Femur (tissue), 1 donor: Measurements from ENCODE around the gene WDR18.

Experiments used
- DNase-seq: peaks from one replicate; pipeline ENCODE4 v3.0.0-alpha.2; 2017

WDR18 gene

DNA sequence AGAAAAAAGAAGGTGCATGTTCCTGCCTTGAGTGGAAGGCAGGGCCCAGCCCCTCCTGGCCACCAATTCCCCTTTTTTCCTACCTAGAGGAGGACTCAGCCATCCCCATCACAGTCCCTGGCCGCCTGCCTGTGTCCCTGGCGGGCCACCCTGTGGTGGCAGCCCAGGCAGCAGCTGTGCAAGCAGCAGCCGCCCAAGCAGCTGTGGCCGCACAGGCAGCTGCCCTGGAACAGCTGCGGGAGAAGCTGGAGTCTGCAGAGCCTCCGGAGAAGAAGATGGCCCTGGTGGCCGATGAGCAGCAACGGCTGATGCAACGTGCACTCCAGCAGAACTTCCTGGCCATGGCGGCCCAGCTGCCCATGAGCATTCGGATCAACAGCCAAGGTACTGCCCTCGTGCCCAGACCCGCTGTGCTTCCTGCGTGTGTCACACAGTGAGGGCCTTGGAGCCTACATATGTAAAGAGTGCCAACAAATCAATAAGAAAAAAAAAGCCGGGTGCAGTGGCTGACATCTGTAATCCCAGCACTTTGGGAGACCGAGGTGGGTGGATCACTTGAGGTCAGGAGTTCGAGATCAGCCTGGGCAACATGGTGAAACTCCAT lies 17.6 kb upstream of the WDR18 start:
- no peak for DNase-seq

DNA sequence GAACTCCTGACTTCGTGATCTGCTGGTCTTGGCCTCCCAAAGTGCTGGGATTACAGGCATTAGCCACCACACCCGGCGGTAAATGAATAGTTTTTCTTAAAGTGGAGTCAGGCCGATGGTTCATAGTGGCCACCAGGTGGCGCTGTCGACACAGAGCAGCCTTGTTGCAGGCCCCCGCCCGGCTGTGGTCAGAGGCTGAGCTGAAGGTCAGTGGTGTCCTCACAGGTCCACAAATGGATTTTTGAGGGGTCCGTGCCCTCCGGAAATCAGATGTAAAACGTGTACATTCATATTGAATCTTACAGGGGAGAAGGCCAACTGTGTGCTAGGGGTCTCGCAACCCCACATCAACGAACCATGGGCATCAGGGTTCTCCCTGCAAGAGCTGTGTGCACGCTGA lies 13.4 kb upstream of the WDR18 start:
- DNase-seq, result peak; percentile 16

DNA sequence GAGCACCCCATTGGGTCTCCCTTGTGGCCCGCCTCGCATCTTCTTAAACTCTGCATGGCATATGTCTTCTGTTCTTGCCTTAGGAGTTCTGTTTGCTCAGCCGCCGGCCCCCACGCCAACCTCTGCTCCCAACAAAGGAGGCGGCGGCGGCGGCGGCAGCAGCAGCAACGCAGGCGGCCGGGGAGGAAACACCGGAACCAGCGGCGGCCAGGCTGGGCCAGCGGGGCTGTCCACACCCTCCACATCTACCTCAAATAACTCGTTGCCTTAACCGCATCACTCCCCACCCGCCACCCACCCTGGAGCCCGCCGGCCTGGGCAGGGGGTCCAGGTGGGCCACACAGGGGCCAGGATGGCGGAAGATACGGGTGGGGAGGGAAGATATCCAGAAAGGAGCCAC lies 12.3 kb upstream of the WDR18 start:
- DNase-seq, result peak; percentile 12

DNA sequence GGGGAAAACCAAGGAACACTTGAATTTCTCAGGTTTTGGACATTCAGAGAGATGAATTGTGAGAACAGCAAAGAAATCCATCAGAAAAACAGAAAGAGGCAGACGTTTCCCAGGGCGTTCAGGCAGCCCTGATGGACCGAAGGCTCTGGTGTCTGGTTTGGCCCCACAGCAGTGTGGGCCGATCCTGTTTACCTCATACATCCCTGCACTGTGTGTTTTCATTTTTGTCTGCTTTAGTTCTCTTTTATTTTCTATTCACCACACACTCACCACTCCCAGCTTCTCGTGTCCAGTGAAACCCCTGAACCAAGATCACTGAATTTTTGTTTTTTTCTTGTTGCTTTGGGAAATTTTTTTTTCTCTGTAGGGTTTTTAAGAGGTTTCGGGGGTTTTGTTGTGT lies 11.9 kb upstream of the WDR18 start:
- no peak for DNase-seq

DNA sequence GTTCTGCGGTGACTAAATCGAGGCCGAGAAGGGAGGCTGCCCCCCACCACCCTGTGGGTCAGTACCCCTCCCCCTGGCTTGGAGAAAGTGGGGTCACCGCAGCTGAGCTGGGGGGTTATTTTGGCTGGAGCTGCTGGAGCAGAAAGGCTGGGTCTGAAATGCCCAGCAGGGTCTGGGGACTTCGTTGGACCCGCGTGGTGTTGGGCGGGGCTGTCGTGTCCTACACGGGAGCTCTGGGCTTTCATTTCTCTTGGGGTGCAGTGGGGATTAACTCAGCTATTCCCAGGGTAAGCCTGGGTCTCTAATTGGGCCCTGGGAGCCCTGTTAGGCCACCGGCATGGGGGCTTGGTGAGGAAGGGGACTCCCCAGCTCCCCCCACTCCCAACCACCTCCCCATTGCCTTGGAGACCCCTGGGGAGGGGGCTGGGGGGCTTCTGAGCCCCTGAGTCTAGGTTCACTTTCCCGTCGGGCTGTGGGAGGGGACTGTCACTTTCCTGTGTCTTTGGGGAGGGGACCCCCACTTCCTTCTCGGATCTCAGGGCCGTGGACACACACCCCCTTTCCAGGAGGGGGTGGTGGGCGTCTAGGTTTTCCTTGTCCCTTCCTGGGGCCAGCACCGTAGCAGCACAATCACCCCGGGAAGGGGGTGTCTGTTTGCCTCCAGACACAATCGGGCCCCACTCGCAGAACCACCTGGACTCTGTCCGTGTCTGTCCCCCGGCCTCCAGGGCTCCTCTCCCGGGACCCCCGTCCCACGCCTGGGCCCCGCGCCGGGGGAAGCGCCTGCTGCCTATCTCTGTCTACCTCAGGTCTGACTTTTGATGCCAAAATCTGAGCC lies 10.2 kb upstream of the WDR18 start:
- no peak for DNase-seq

DNA sequence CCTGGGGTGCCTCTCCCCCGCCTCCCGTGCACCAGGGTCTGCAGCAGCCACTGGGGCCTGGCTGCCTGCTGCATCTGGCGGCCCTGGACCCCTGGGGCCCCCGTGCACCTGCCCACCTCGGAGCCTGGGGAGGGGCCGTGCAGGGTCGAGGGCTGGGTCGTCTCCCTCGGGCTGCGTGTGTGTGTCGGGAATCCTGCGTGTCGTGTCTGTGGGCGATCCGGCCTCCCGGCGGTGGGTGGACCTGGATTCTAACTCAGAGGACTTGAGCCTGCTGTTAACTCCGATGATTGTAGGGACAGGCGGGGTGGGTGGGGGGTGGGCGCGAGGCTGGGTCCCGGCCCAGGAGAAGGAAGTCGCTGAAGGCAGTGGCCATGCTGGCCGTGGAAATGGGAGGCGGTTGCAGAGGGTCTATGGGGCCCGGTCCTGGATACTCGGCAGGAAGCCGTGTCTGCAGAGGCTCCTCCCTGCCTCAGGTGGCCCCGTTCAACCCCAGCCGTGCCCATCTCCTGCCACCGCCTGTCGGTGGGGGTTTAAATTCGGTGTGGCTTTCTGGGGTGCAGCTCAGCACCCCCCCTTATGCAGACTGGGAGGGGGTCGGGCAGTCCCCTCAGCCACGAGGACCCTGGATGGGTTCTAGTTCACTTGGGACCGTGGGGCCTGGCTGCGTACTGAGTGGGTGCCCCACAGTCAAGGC lies 9.4 kb upstream of the WDR18 start:
- DNase-seq, result no peak

DNA sequence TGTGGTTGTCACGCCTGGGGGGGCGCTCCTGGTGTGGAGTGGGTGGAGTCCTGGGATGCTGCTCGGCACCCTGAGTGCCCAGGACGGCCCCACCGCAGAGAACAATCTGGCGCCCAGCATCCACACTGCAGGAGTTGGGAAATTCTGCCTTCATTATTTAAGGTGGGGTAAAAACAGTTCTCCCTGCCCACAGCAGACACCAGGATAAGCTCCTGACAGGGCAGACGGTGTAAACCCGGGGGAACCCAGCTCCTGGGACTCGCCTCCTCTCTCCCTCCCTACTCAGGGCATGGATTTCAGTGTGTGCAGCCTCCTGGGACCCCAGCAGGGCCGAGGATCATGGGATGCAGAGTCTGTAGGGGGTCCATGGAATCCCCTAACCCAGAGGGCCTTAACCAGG lies 7.7 kb upstream of the WDR18 start:
- no peak for DNase-seq

DNA sequence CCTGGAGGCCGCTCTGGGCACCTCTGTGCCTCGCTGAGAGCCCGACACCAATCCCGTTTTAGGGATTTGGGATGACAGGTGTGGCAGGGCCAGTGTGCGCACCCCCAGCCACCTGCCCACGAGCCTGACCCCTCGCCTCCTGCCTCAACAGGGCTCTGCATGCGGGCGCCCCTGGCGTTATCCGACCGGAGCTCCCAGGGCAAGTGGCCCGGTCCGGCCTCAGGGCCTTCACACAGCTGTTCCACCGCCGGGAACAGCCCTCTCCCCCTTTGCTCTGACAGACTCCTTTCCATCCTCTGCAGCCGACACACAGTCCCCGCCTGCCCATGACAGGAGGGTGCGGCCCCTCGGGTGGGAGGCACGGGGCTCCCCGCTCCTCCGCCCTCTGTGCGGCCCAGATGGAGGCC lies 7.1 kb upstream of the WDR18 start:
- no peak for DNase-seq

DNA sequence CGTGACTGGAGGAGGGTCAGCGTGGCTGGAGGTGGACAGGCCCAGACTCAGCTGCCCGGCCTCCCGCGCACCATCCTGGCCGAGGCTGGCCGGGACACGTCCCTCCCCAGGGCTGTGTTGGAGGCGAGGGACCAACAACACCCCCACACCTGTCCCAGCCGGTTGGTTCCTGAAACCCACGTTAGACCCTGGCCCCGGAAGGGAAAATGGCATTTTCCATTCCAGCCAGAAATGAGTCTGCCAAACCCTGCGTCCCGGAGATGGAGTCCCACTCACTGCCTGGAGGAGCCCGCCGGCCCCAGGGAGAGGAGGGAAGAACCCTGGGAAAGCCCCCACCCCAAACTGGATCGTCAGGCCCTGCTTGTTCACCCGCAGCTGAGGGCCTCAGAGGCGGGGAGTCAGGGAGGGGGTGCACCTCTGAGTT lies 4.8 kb upstream of the WDR18 start:
- no peak for DNase-seq

DNA sequence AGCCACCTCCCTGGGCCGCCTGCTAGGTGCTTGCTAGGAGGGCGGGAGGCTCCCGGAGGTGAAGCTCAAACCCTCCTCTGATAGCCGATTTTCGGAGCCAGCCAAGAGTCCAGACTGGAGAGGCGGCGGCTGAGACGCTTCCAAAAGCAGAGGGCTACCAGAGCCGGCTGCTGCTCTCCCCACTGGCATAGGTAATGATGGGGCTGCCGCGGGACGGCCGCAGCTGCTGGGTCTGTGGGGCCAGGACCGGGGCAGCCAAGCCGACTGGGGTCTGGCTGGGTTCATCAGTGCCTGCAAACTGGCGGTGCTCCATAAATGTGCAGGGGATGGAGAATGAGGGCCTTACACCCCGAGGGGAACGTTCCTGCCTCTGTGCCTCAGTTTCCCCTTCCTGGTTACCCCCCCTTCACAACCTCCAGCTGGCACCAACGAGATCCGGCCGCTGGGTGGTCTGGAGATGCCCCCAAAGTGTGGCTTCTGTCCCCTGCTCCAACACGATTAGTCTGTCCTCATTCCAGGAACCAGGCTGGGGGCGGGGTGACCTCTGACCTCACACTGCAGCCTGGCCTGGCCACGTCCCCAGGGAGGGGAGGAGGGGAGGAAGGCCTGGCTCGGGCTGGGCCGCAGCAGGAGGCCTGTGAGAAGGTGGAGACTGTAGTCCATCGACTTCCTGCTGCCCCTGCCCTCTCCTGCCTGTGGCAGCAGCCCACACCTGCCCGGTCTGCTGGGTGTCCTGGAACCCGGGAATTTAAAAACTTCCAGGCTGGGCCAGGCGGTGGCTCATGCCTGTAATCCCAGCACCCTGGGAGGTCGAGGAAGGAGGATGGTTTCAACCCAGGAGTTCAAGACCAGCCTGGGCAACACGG lies 3.8 kb upstream of the WDR18 start:
- no peak for DNase-seq

DNA sequence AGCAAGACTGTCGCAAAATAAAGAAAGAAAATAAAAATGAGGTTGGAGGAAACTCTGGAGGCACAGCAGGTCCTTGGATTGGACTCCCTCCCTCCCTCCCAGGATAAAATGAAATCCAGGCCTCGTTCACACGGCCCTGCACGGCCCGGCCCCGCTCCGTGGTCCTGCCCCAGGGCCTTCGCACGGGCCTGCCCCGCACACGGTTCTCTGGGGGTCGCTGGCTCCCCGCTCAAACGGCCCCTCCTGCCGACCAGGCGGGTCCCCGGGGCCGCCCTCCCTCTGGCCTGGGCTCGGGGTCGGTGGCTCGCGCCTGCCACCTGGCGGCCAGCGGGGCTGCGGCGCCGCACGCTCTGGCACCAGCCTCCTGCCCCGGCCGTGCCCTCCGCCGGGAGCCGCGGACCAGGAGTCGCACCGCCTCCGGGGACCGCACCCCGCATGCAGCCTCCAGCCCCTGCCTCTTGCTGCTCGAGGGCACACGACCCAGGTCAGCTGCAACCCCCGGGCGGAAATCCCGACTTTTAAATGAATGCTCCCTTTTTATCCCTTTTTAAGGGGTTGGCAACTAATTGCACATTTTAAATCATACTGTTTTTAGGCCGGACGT lies 1.5 kb upstream of the WDR18 start:
- DNase-seq, result peak; percentile 83

DNA sequence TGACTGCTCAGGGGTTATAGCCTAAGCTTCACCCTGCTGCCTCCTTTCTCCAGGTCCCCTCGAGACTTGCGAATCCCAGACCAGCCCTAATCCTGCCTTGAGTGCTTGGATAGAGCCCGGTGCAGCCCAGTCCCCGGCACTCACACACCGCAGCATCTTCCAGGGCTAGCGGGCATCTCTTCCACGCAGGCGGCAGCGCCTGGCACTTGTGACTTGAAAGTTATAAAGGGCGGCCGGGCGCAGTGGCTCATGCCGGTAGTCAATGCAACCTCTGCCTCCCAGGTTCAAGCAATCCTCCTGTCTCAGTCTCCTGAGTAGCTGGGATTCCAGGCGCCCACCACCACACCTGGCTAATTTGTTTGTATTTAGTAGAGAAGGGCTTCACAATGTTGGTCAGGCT lies 1.9 kb downstream of the WDR18 start:
- no peak for DNase-seq

DNA sequence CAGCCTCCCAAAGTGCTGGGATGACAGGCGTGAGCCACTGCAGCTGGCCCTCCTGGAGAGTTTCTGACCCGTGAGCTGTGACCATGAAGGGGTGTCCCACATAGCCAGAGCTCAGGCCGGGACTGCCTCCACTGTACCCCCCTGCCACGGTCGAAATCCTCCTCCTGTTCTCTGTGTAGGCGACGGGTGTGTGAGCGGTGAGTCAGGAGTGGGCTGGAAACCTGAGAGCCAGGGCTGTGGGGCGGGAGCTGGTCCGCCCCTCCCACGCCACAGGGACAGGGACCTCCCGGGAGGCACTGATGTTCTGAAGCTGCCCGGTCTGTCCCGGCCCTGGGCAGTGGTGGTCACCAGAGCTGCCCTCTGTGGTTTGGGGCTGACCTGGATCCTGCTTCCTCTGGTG lies 3.9 kb downstream of the WDR18 start:
- no peak for DNase-seq

DNA sequence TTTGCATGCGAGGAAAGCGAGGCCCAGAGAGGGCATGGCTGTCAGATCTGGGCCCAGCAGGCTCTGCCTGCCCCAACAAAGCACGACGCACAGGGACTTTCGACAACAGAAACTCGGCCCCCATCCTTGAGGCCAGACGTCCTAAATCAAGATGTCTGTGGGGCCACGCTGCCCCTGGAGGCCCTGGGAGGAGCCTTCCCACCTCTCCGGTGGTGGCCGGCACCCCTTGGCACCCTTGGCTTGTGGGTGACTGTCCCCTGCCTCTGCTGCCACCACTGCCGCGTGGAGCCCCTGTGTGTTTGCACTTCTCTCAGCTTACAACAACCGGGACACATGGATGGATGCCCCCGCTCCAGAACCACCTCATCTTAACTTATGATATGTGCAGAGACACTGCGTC lies 4.4 kb downstream of the WDR18 start:
- DNase-seq, result no peak

DNA sequence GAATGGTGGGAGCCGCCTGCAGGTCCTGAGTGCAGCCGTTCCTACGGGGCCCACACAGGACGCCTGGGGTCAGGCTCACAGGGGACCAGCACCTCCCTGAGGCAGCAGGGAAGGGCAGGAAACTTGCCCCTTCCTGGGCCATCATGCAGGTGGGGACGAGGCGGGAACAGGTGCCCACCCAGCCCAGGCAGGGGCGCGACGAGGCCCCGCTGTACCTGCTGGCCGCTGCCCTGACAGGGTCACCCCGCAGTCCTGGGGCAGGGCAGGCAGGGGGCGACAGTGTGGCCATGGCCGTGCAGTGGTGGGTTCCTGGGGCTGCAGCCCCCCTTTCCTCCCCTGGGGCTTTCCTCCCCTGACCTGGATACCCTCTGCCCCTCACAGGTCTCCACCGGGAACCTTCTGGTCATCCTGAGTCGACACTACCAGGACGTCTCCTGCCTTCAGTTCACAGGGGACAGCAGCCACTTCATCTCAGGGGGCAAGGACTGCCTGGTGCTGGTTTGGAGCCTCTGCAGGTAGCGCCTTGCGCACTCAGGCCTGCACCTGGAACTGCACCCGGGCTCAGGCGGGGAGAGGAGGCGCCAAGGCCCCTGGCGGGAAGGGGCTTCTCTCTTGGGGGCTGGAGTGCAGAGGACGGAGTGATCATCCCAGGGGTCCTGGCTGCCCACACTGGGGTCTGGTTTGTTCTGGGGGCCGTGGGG lies 5.4 kb downstream of the WDR18 start:
- no peak for DNase-seq

DNA sequence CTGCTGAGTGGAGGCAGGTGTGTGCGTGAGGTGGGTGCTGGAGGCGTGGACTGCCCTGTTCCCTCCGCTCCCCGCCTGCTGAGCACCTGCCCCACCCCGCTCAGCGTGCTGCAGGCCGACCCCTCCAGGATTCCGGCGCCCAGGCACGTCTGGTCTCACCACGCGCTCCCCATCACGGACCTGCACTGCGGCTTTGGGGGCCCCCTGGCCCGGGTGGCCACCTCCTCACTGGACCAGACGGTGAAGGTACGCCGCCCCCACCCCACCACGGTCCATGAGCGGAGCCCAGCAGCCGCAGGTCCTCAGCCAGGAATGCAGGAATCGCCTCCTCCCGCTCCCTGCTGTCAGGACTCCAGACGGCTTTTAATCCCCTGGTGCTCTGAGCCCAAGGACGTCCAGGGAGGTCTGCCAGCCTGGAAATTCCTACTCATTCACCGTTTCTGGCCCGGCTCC lies 6.0 kb downstream of the WDR18 start:
- no peak for DNase-seq

DNA sequence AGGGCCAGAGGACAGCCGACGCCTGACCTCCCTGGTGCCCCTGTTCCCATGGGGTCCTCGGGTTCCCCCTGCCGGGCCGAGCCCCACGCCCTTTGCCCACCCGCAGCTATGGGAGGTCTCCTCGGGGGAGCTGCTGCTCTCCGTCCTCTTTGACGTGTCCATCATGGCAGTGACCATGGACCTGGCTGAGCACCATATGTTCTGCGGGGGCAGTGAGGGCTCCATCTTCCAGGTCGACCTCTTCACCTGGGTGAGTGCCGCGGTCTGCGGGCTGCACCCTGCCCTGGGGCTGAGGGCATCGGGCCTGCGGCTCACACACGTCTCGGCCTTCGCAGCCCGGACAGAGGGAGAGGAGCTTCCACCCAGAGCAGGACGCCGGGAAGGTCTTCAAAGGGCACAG lies 6.6 kb downstream of the WDR18 start:
- no peak for DNase-seq

DNA sequence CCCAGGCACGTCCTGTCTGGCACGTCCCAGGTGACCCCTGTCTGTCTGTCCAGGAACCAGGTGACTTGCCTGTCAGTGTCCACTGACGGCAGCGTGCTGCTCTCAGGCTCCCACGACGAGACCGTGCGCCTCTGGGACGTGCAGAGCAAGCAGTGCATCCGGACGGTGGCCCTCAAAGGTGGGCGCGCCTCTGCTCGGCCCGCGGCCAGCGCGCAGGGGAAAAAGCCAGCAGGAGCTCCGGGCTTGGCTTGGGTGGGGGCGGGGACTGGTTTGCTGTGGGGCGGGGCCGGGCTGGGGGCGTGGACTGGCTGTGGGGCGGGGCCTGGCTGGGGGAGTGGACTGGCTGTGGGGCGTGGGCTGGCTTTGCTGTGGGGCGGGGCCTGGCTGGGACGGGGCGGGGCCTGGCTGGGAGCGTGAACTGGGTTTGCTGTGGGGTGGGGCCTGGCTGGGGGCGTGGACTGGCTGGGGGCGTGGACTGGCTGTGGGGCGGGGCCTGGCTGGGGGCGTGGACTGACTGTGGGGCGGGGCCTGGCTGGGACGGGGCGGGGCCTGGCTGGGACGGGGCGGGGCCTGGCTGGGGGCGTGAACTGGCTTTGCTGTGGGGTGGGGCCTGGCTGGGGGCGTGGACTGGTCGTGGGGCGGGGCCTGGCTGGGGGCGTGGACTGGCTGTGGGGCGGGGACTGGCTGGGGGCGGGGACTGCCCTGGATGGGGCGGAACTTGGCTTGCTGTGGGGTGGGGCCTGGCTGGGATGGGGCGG lies 7.2 kb downstream of the WDR18 start:
- DNase-seq, result no peak

DNA sequence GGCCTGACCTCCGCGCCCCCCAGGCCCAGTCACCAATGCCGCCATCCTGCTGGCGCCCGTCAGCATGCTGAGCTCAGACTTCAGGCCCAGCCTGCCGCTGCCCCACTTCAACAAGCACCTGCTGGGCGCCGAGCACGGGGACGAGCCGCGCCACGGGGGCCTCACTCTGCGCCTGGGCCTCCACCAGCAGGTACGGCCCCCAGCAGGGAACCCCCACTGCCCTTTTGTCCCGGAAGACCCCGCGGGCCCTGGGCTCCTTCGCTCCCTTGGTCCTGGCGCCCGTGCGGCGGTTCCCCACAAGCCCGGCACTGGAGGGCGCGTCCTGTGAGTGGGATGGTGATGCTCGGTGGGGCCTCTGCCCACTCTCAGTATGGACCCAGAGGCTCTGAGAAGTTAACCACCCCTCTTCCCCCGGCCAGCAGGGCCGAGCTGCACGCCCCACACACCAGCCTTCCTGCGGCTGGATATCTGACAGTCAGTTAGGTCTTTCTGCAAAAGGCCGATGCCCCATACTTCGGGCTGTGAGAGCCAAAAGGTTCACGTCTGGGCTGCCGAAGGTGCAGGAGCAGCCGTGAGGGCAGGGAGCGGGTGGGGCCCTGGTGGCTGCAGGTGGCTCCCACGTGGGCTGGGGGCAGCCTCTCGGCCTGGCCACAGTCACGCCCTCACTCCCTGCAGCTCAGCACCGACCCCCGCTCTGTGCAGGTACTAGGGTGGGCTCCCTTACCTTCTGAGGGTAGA lies 8.0 kb downstream of the WDR18 start:
- no peak for DNase-seq

DNA sequence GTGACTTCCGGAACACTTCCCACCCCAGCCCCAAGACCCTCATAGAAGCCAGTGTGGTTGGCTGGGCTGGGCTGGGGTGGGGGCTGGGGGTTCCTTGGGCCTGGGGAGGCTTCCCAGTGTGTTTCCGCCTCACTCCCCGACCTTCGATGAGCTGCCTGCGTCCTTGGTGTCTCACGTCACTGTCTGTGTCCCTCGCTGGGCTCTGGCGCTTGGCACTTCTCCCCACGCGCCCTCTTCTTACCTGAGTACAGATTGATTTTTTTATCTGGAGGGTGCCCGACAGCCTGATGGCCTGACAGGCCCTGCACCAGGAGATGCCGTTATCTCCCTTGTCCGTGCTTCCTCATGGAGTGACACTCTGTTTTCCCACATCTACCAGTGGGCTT lies 8.5 kb downstream of the WDR18 start:
- no peak for DNase-seq
